HAP-1 (cell line): ENCODE measurements around the gene OSBPL9.
"Not testable (repeated sequence)": the region's sequence is repeated elsewhere in the genome, so short reads cannot be mapped to it uniquely, and the experiment has no call there.

Experiments used
- DNase-seq, 2 experiments: peaks; one replicate each; pipeline ENCODE4 v3.0.0-alpha.2; 2016 to 2020; ENCODE audit warnings: low spot score in 2 of 2
- H3K27me3 ChIP-seq: fragments of 250-450 bp; sonication (Bioruptor Pico); 2 replicates; pipeline ENCODE4 v1.5.1; 2020; ENCODE audit warnings: low read depth, mild to moderate bottlenecking, moderate library complexity
- H3K36me3 ChIP-seq: fragments of 250-450 bp; sonication (Bioruptor Pico); replicated peaks from 2 replicates; pipeline ENCODE4 v1.5.1; 2020; ENCODE audit warnings: mild to moderate bottlenecking
- H3K4me1 ChIP-seq: fragments of 250-450 bp; sonication (Bioruptor Pico); 2 replicates; pipeline ENCODE4 v1.5.1; 2020; ENCODE audit warnings: mild to moderate bottlenecking
- H3K4me3 ChIP-seq: fragments of 250-450 bp; sonication (Bioruptor Pico); 2 replicates; pipeline ENCODE4 v1.5.1; 2020; ENCODE audit warnings: mild to moderate bottlenecking, moderate library complexity
- H3K9me3 ChIP-seq: fragments of 250-450 bp; sonication (Bioruptor Pico); 2 replicates; pipeline ENCODE4 v1.5.1; 2020; ENCODE audit warnings: mild to moderate bottlenecking, moderate library complexity
- in situ Hi-C: fragments of 300-500 bp; cut with MboI; formaldehyde crosslinking; loops from 3 replicates; pipeline ENCODE4 v1.14.3; 2020; ENCODE audit warnings: low sequenced_read_pairs, inconsistent platforms, mixed read lengths

OSBPL9 gene

GRCh38 chr1:51636191-51636590 lies 19.3 kb downstream of the OSBPL9 start:
- H3K36me3 ChIP-seq, result no peaks in the 10 kb centered on the region
- H3K4me3 ChIP-seq, result no peak overlapping the region
- no peaks in the 10 kb centered on the region for H3K9me3 ChIP-seq
- DNase-seq, result no peak
- peaks cover 12% of the 10 kb centered on the region for H3K4me1 ChIP-seq
- no peaks in the 10 kb centered on the region for H3K27me3 ChIP-seq
- in situ Hi-C loops, result no loop called here

DNA sequence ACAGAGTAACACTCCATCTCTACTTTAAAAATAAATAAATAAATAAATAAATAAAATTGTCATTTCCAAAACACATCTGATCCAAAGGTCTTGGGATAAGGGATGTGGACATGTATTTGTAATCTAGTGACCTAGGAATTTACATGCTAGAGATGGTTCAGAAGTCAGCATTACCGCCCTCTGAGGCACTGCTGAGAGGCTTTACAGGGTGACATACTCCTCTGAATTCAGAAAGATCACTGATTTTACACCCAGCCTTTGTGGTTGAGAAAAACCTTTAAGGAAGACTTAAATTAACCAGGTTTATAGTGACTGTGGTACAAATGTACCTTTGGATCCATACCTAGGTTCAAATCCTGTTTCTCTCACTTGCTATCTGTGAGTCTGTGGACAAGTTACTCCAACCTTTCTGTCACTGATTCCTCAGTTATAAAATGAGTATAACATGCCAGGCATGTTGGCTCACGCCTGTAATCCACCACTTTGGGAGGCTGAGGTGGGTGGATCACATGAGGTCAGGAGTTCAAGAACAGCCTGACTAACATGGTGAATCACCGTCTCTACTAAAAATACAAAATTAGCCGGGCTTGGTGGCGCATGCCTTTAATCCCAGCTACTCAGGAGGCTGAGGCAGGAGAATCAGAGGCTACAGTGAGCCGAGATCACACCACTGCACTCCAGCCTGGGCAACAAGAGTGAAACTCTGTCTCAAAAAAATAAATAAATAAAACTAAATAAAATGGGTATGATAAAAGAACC lies 20.1 kb downstream of the OSBPL9 start:
- Histone ChIP-seq H3K36me3 (no peaks in the 10 kb centered on the region), H3K4me3 (no peak overlapping the region)
- no peak for DNase-seq

GRCh38 chr1:51638350-51638749 lies 21.5 kb downstream of the OSBPL9 start:
- no peaks in the 10 kb centered on the region for H3K36me3 ChIP-seq
- in situ Hi-C loops, result no loop called here
- no peaks in the 10 kb centered on the region for H3K9me3 ChIP-seq
- no peaks in the 10 kb centered on the region for H3K27me3 ChIP-seq
- no peak for DNase-seq
- H3K4me3 ChIP-seq, result no peak overlapping the region
- peaks cover 29% of the 10 kb centered on the region for H3K4me1 ChIP-seq

More for the DNA sequence above, 20.1 kb downstream of the OSBPL9 start:
- in situ Hi-C loops, result no loop called here
- H3K9me3 ChIP-seq, result no peaks in the 10 kb centered on the region
- peaks cover 15% of the 10 kb centered on the region for H3K4me1 ChIP-seq
- no peaks in the 10 kb centered on the region for H3K27me3 ChIP-seq

DNA sequence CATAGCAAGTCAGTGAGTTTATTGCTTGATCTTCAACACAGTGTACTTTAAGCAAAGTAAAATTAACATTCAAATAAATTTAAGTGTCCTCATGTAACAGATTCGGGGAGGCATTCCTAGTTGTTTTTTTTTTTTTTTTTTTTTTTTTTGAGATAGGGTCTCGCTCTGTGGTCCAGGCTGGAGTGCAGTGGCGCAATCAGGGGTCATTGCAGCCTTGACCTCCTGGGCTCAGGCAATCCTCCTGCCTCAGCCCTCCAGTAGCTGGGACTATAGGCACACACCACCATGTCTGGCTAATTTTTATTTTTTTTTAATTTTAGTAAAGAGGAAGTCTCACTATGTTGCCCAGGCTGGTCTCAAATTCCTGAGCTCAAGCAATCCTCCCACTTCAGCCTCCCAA lies 22.8 kb downstream of the OSBPL9 start:
- in situ Hi-C loops, result no loop called here
- Histone ChIP-seq H3K9me3 (no peaks in the 10 kb centered on the region), H3K36me3 (no peaks in the 10 kb centered on the region), H3K4me1 (peaks cover 30% of the 10 kb centered on the region), H3K27me3 (no peaks in the 10 kb centered on the region), H3K4me3 (no peak overlapping the region)
- no peak for DNase-seq

DNA sequence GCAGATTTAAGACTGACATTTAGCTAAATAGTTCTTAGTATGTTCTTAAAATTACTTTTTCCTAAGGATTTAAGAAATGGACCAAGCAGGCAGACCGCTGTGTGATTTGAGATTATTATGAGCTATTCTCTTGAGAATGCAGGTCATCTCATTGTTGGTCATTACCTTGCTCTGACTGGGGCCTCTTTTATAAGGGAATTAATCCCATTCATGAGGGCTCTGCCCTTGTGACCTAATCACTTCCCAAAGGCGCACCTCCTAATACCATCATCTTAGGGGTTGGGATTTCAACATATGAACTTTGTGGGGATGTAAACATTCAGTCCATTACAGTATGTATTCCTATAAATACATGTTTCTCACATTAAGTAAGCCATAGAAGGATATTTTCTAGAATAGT lies 24.2 kb downstream of the OSBPL9 start:
- Histone ChIP-seq H3K36me3 (no peaks in the 10 kb centered on the region), H3K4me3 (no peak overlapping the region), H3K4me1 (peaks cover 30% of the 10 kb centered on the region), H3K9me3 (no peaks in the 10 kb centered on the region), H3K27me3 (no peaks in the 10 kb centered on the region)
- DNase-seq, result no peak
- in situ Hi-C loops, result no loop called here

GRCh38 chr1:51642739-51643142 lies 25.8 kb downstream of the OSBPL9 start:
- Histone ChIP-seq H3K9me3 (no peaks in the 10 kb centered on the region), H3K4me1 (peaks cover 30% of the 10 kb centered on the region), H3K4me3 (no peak overlapping the region), H3K36me3 (no peaks in the 10 kb centered on the region), H3K27me3 (no peaks in the 10 kb centered on the region)
- peak; percentile 22 to 72 for DNase-seq
- in situ Hi-C loops, result no loop called here

DNA sequence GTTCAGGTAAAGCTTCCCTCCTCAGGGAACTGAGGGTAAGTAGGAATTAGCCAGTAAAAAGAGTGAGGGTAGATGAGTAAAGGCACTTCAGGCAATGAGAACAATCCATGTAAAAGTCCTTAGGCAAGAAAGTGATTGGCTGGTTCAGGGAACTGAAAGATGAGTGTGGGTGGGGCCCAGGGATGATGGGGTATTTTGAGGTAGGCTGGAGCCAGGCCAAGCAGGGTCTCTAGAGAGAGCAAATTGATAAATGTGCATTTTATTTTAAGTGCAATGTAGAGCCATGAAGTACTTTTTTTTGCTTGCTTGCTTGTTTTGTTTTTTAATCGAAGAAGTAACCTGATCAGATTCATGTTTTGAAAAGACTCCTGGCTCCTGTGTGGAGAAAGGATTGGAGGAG lies 26.5 kb downstream of the OSBPL9 start:
- DNase-seq, result no peak
- in situ Hi-C loops, result no loop called here
- Histone ChIP-seq H3K4me1 (peaks cover 30% of the 10 kb centered on the region), H3K9me3 (no peaks in the 10 kb centered on the region), H3K36me3 (no peaks in the 10 kb centered on the region), H3K4me3 (no peak overlapping the region), H3K27me3 (no peaks in the 10 kb centered on the region)

GRCh38 chr1:51644020-51644419 lies 27.1 kb downstream of the OSBPL9 start:
- no peaks in the 10 kb centered on the region for H3K36me3 ChIP-seq
- H3K4me3 ChIP-seq, result no peak overlapping the region
- no peaks in the 10 kb centered on the region for H3K27me3 ChIP-seq
- in situ Hi-C loops, result no loop called here
- H3K9me3 ChIP-seq, result no peaks in the 10 kb centered on the region
- no peak for DNase-seq
- peaks cover 30% of the 10 kb centered on the region for H3K4me1 ChIP-seq

- in situ Hi-C loops, result no loop called here
- no peak for DNase-seq
- no peaks in the 10 kb centered on the region for H3K27me3 ChIP-seq
- H3K36me3 ChIP-seq, result no peaks in the 10 kb centered on the region
- H3K4me3 ChIP-seq, result no peak overlapping the region
- peaks cover 30% of the 10 kb centered on the region for H3K4me1 ChIP-seq
- no peaks in the 10 kb centered on the region for H3K9me3 ChIP-seq
Measured at GRCh38 chr1:51644533-51645197, 27.8 kb downstream of the OSBPL9 start.

DNA sequence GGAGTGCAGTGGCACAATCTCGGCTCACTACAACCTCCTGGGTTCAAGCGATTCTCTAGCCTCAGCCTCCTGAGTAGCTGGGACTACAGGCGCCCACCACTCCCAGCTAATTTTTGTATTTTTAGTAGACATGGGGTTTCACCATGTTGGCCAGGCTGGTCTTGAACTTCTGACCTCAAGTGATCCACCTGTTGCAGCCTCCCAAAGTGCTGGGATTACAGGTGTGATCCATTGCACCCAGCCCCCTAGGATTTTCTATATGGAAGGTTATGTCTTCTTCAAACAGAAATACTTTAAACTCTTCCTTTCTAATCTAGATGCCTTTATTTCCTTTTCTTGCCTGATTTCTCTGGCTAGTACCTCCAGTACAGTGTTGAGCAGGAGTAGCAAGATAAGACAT lies 29.7 kb downstream of the OSBPL9 start:
- H3K36me3 ChIP-seq, H3K4me3 ChIP-seq, H3K27me3 ChIP-seq, DNase-seq, H3K9me3 ChIP-seq, in situ Hi-C loops: not testable (repeated sequence)
- peaks cover 18% of the 10 kb centered on the region for H3K4me1 ChIP-seq

DNA sequence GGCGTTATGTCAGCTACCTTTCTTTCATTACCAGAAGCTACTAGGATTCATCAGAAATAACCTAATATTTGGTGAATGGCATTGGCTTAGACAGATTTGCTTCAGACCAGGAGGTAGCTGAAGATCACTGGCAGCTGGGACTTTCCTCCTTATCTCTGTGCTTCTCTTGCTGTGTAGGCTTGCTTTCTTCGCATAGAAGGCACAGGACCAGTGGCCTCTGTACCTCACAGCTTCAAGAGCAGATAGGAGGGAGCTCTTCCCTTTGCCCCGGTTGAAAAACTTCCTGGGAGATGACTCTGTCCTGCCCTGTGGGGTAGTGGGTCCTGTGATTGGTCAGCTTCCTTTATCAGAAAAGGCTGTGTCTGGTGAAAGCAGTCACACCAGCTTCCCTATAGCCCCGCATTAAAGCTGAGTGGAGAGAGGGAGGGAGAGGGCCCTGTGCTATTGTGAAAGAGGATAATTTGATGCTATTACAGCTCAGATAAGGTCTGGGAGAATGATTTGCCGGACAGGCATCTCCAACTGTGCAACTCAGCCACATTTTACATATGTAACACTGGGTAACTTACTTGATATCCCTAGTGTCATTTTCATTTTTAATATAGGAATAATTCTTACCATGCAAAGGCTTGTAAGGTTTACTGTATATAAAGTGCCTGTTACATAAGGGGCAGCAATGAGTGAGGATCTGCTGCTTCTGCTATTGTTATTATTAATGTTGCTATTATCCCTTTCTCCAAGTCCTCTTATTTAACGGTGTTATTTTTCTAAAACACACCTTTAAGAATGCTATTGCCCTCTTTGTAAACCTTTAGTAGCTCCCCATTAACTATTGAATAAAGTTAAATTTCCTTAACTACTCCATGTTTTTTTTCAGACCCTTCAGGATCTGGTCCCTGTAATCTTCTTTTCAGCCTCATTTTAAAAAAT lies 31.6 kb downstream of the OSBPL9 start:
- in situ Hi-C loops, result no loop called here
- peak in 1 of 2 experiments; percentile 15 for DNase-seq
- no peaks in the 10 kb centered on the region for H3K9me3 ChIP-seq
- peaks cover 8% of the 10 kb centered on the region for H3K4me1 ChIP-seq
- no peaks in the 10 kb centered on the region for H3K36me3 ChIP-seq
- H3K4me3 ChIP-seq, result no peak overlapping the region
- no peaks in the 10 kb centered on the region for H3K27me3 ChIP-seq

DNA sequence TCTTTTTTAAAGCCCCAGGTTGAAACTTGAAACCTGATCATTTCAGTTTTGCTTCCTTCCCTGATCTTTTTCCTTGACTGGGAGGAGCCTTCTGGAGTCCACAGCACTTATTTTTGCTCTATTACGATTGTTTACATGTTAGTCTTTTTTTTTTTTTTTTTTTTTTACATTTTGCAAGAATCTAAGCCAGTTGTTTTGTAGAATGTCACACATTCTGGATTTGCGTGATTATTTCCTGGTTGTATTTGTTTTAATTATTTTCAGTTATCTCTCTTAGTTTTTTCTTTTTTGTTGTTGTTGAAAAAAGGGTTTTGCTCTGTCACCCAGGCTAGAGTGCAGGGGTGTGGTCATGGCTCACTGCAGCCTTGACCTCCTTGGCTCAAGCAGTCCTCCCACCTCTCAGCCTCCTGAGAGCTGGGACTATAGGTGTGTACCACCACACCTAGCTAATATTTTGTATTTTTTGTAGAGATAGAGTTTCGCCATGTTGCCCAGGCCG lies 32.8 kb downstream of the OSBPL9 start:
- no peaks in the 10 kb centered on the region for H3K9me3 ChIP-seq
- no peak overlapping the region for H3K4me3 ChIP-seq
- in situ Hi-C loops, result no loop called here
- DNase-seq, result no peak
- no peaks in the 10 kb centered on the region for H3K27me3 ChIP-seq
- H3K4me1 ChIP-seq, result peaks cover 8% of the 10 kb centered on the region
- H3K36me3 ChIP-seq, result no peaks in the 10 kb centered on the region

- Histone ChIP-seq H3K4me1 (peaks cover 8% of the 10 kb centered on the region), H3K27me3 (no peaks in the 10 kb centered on the region), H3K36me3 (no peaks in the 10 kb centered on the region), H3K9me3 (no peaks in the 10 kb centered on the region), H3K4me3 (no peak overlapping the region)
- DNase-seq, result no peak
- in situ Hi-C loops, result no loop called here
Measured at GRCh38 chr1:51650198-51650597, 33.3 kb downstream of the OSBPL9 start.
